Thyroid gland (tissue), 4 donors: ENCODE data around the gene ZMYND19.

Experiments used
- POLR2A ChIP-seq, 2 donors: fragments of 450-650 bp; IDR thresholded peaks; one replicate each; pipeline ENCODE4 v1.6.1; 2017; ENCODE audit warnings: antibody characterized with exemption in 2 of 2, mild to moderate bottlenecking in 2 of 2, moderate library complexity in 1 of 2
- TF ChIP-seq, protein P1 (sequence below), 6 experiments: fragments of 200-600 bp in 3 of 6; fragments of 450-650 bp in 3 of 6; sonication (generic) in 3 of 6; IDR thresholded peaks; one replicate each; pipeline ENCODE4 v1.5.1; 2016 to 2019; ENCODE audit warnings: antibody characterized with exemption in 6 of 6, mild to moderate bottlenecking in 2 of 6, inconsistent platforms in 1 of 6, moderate library complexity in 1 of 6

DNA sequence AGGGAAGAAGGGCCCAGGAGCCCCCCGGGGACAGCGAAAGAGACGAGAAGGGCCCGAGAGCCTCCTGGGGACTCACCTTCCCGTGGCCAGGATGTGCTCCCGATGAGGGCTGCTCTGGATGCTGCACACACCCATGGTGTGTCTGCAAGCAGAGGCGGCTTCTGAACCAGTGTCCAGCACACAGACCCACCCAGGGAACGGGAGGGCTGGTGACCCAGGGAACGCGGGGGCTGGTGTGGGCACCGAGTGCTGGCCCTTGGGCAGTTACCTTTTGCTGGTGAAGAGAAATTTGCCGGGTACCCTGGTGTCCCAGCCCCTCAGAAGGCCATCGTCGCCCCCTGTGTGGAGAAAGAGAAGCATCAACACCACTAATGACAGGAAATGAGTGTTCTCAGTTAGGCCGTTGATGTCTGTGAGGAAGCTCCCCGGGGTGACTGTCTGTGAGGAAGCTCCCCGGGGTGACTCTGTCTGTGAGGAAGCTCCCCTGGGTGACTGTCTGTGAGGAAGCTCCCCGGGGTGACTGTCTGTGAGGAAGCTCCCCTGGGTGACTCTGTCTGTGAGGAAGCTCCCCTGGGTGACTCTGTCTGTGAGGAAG, 25.4 kb downstream of the ZMYND19 start:
- TF ChIP-seq, protein P1, sequence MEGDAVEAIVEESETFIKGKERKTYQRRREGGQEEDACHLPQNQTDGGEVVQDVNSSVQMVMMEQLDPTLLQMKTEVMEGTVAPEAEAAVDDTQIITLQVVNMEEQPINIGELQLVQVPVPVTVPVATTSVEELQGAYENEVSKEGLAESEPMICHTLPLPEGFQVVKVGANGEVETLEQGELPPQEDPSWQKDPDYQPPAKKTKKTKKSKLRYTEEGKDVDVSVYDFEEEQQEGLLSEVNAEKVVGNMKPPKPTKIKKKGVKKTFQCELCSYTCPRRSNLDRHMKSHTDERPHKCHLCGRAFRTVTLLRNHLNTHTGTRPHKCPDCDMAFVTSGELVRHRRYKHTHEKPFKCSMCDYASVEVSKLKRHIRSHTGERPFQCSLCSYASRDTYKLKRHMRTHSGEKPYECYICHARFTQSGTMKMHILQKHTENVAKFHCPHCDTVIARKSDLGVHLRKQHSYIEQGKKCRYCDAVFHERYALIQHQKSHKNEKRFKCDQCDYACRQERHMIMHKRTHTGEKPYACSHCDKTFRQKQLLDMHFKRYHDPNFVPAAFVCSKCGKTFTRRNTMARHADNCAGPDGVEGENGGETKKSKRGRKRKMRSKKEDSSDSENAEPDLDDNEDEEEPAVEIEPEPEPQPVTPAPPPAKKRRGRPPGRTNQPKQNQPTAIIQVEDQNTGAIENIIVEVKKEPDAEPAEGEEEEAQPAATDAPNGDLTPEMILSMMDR (IDR thresholded peaks at IDR 0.05), result no peak
- no peak for TF ChIP-seq POLR2A (IDR thresholded peaks at IDR 0.05)
